B cell (primary cell): ENCODE results near the gene PACRG. TPM values are rescaled to one million over a fixed set of nuclear protein-coding genes. Genes with fewer than 3 reads are reported as not detected.

Experiments
- ATAC-seq: fragments of 200-7000 bp; cut with Tn5 transposase; one replicate; pipeline ENCODE4 v1.10.0; 2021; ENCODE audit warnings: low read depth, mild to moderate bottlenecking, moderate number of reproducible peaks, moderate library complexity
- CTCF ChIA-PET: fragments of 350-600 bp; sonication (Branson Sonifier 250); formaldehyde crosslinking; loops from one replicate; lab custom pipeline; 2021; ENCODE audit warnings: antibody characterized with exemption, inconsistent platforms; lab: Charles Lee
- POLR2A ChIA-PET: fragments of 350-600 bp; sonication (Branson Sonifier 250); formaldehyde crosslinking; loops from one replicate; lab custom pipeline; 2021; ENCODE audit warnings: antibody characterized with exemption; lab: Charles Lee
- DNase-seq: peaks from one replicate; pipeline ENCODE4 v3.0.0; 2013
- H2AFZ ChIP-seq: 2 replicates; pipeline ENCODE4 v1.6.1; 2012; ENCODE audit warnings: mild to moderate bottlenecking, low read depth, low read length; ENCODE audit not compliant: insufficient read depth, poor library complexity, severe bottlenecking
- H3K27ac ChIP-seq, 2 donors: 1 replicate in 1 of 2; 2 replicates in 1 of 2; pipeline ENCODE4 v1.5.1; 2012 to 2013; ENCODE audit warnings: low read length in 2 of 2, mild to moderate bottlenecking in 2 of 2, moderate library complexity in 1 of 2
- H3K27me3 ChIP-seq, 4 experiments: fragments of 200-600 bp in 1 of 4; sonication (generic) in 1 of 4; replicated peaks in 1 of 4; 1 replicate in 2 of 4; 2 replicates in 2 of 4; pipeline versions ENCODE4 v1.6.1 to v1.7.0; 2013 to 2016; ENCODE audit warnings: low read length in 3 of 4, mild to moderate bottlenecking in 2 of 4, mixed read lengths in 1 of 4, moderate library complexity in 1 of 4; ENCODE audit not compliant: insufficient read depth in 4 of 4, control insufficient read depth in 3 of 4; ENCODE audit errors: control extremely low read depth in 1 of 4
- H3K36me3 ChIP-seq, 2 experiments: replicated peaks in 1 of 2; 1 replicate in 1 of 2; 2 replicates in 1 of 2; pipeline versions ENCODE4 v1.6.1 to v1.7.1; 2013; ENCODE audit warnings: low read length in 1 of 2; ENCODE audit not compliant: insufficient read depth in 2 of 2, control insufficient read depth in 1 of 2; ENCODE audit errors: control extremely low read depth in 1 of 2, extremely low read depth in 1 of 2
- H3K4me1 ChIP-seq, 2 donors: fragments of 200-600 bp in 1 of 2; sonication (generic) in 1 of 2; 1 replicate in 1 of 2; 2 replicates in 1 of 2; pipeline versions ENCODE4 v1.5.1 to v1.6.1; 2013 to 2017; ENCODE audit warnings: low read length in 2 of 2; ENCODE audit not compliant: control insufficient read depth in 2 of 2, insufficient read depth in 2 of 2
- H3K4me2 ChIP-seq: replicated peaks from 2 replicates; pipeline ENCODE3; 2012; ENCODE audit warnings: mild to moderate bottlenecking, low read depth, low read length; ENCODE audit not compliant: poor library complexity, severe bottlenecking
- H3K4me3 ChIP-seq, 5 experiments: fragments of 200-600 bp in 1 of 5; sonication (generic) in 1 of 5; 1 replicate in 3 of 5; 2 replicates in 2 of 5; pipeline versions ENCODE4 v1.5.1 to v1.7.0; 2011 to 2016; ENCODE audit warnings: low read length in 4 of 5, mild to moderate bottlenecking in 4 of 5, low read depth in 2 of 5, control low read depth in 1 of 5, moderate library complexity in 1 of 5; ENCODE audit not compliant: insufficient read depth in 1 of 5; ENCODE audit errors: control extremely low read depth in 1 of 5, extremely low read depth in 1 of 5
- H3K79me2 ChIP-seq: fragments of 200-600 bp; sonication (generic); one replicate; pipeline ENCODE4 v1.6.0; 2016; ENCODE audit warnings: low read length; ENCODE audit not compliant: control insufficient read depth, insufficient read depth
- H3K9ac ChIP-seq: fragments of 200-600 bp; sonication (generic); 2 replicates; pipeline ENCODE4 v1.6.1; 2017; ENCODE audit warnings: mild to moderate bottlenecking, low read length, moderate library complexity
- H3K9me3 ChIP-seq, 3 donors: one replicate each; pipeline versions ENCODE4 v1.6.1 to v1.7.1; 2013; ENCODE audit warnings: low read length in 2 of 3; ENCODE audit not compliant: control insufficient read depth in 2 of 3, insufficient read depth in 1 of 3; ENCODE audit errors: control extremely low read depth in 1 of 3
- H4K20me1 ChIP-seq: 2 replicates; pipeline ENCODE4 v1.6.0; 2012; ENCODE audit warnings: mild to moderate bottlenecking, low read length; ENCODE audit not compliant: insufficient read depth, control insufficient read depth, poor library complexity, severe bottlenecking
- H3K27ac Mint-ChIP-seq: one replicate; pipeline ENCODE4 v1.8.0; 2021; ENCODE audit warnings: mixed read lengths
- H3K27me3 Mint-ChIP-seq: one replicate; pipeline ENCODE4 v1.8.0; 2021; ENCODE audit warnings: mixed read lengths
- H3K4me1 Mint-ChIP-seq: one replicate; pipeline ENCODE4 v1.8.0; 2021; ENCODE audit warnings: mixed read lengths
- H3K4me3 Mint-ChIP-seq: one replicate; pipeline ENCODE4 v1.8.0; 2021; ENCODE audit warnings: mixed read lengths
- H3K9me3 Mint-ChIP-seq: one replicate; pipeline ENCODE4 v1.8.0; 2022; ENCODE audit warnings: mixed read lengths; ENCODE audit not compliant: insufficient read depth
- EZH2 ChIP-seq: IDR thresholded peaks from 2 replicates; pipeline ENCODE4 v1.6.1; 2012; ENCODE audit warnings: borderline replicate concordance, low read depth, mild to moderate bottlenecking, moderate library complexity, low read length; ENCODE audit not compliant: insufficient read depth, poor library complexity, severe bottlenecking
- WGBS: methylation state at CpG from one replicate; pipeline ENCODE4 v1.1.5; 2013; ENCODE audit warnings: missing lambda C conversion rate; ENCODE audit not compliant: insufficient coverage; 5-methylcytosine and 5-hydroxymethylcytosine counted together
- intact Hi-C: fragments of 100-400 bp; cut with micrococcal nuclease; formaldehyde crosslinking; loops from one replicate; pipeline ENCODE4 v1.10.0; 2022
- polyA plus RNA-seq: library from polyadenylated mRNA; depleted of rRNA; stranded (reverse); fragments of >200 nt; gene quantifications from 2 replicates; pipeline ENCODE4 v1.2.3, GENCODE V29; 2012
- total RNA-seq, 2 donors: library from RNA; stranded (reverse); fragments of 120-200 nt in 1 of 2; gene quantifications; 1 replicate in 1 of 2; 2 replicates in 1 of 2; pipeline versions ENCODE4 v1.2.3 to v1.2.4, GENCODE V29; 2013 to 2022
- TF ChIP-seq, protein P1 (sequence below): fragments of 200-600 bp; IDR thresholded peaks from one replicate; pipeline ENCODE4 v1.8.0; 2022; ENCODE audit warnings: antibody characterized with exemption, mild to moderate bottlenecking

The PACRG gene
- total and polyA plus RNA-seq, 2 donors (not counting 1 experiment from before 2014, with no cell fraction given), result not detected

GRCh38 chr6:162684961-162685360 lies 42.8 kb upstream of the PACRG start:
- ATAC-seq (no peak), DNase-seq (no peak)
- Mint-ChIP-seq H3K4me3 (no peak overlapping the region), H3K4me1 (no peaks in the 10 kb centered on the region), H3K27ac (no peak overlapping the region), H3K27me3 (no peaks in the 10 kb centered on the region), H3K9me3 (peaks cover 3% of the 10 kb centered on the region)
- Histone ChIP-seq H4K20me1 (no peaks in the 10 kb centered on the region), H3K27me3 (no peaks in the 10 kb centered on the region), H3K4me1 (no peaks in the 10 kb centered on the region), H3K9me3 (peaks cover 0 to 3% (median 0%) of the 10 kb centered on the region in 3 donors), H3K4me3 (no peak overlapping the region), H3K27ac (no peak overlapping the region), H3K79me2 (no peaks in the 10 kb centered on the region), H3K4me2 (no peak overlapping the region), H3K9ac (no peak overlapping the region), H3K36me3 (no peaks in the 10 kb centered on the region), H2AFZ (no peak overlapping the region)
- no CpG with 5 or more reads among the region's 3 CpGs for WGBS
- ChIA-PET CTCF (no interaction called here), POLR2A (no interaction called here)
- TF ChIP-seq EZH2, result no peak
- TF ChIP-seq, protein P1, sequence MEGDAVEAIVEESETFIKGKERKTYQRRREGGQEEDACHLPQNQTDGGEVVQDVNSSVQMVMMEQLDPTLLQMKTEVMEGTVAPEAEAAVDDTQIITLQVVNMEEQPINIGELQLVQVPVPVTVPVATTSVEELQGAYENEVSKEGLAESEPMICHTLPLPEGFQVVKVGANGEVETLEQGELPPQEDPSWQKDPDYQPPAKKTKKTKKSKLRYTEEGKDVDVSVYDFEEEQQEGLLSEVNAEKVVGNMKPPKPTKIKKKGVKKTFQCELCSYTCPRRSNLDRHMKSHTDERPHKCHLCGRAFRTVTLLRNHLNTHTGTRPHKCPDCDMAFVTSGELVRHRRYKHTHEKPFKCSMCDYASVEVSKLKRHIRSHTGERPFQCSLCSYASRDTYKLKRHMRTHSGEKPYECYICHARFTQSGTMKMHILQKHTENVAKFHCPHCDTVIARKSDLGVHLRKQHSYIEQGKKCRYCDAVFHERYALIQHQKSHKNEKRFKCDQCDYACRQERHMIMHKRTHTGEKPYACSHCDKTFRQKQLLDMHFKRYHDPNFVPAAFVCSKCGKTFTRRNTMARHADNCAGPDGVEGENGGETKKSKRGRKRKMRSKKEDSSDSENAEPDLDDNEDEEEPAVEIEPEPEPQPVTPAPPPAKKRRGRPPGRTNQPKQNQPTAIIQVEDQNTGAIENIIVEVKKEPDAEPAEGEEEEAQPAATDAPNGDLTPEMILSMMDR, result no peak
- intact Hi-C loops, result no loop called here

DNA sequence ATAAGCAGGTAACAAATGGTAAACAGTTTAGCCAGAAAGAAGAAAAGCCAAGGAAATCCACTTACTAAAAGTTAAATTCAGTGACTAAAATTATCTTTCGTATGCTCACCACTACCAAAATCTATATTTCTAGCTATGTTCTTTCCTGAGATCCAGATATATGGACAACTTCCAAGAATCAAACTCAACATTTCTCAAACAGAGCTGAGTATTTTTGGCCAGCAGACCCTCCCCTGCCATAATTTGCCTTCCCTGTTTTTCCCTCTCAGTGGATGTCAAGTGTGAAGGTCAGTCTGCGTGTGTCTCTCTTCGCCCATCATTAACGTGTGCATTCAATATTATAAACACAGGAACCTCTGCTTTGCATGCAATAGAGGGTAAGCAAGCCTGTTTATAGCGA lies 42.2 kb upstream of the PACRG start:
- Histone ChIP-seq H3K4me2 (no peak overlapping the region), H4K20me1 (no peaks in the 10 kb centered on the region), H2AFZ (no peak overlapping the region), H3K4me3 (no peak overlapping the region), H3K9me3 (peaks cover 0 to 3% (median 0%) of the 10 kb centered on the region in 3 donors), H3K27me3 (no peaks in the 10 kb centered on the region), H3K9ac (no peak overlapping the region), H3K79me2 (no peaks in the 10 kb centered on the region), H3K4me1 (no peaks in the 10 kb centered on the region), H3K27ac (no peak overlapping the region), H3K36me3 (no peaks in the 10 kb centered on the region)
- ChIA-PET POLR2A (no interaction called here), CTCF (no interaction called here)
- DNase-seq (no peak), ATAC-seq (no peak)
- H3K4me3 Mint-ChIP-seq, result no peak overlapping the region
- TF ChIP-seq, protein P1, result no peak
- TF ChIP-seq EZH2, result no peak
- no peaks in the 10 kb centered on the region for H3K4me1 Mint-ChIP-seq
- H3K9me3 Mint-ChIP-seq, result peaks cover 3% of the 10 kb centered on the region
- intact Hi-C loops, result no loop called here
- 100% methylated on average over 3 of the region's 5 CpGs for WGBS
- no peak overlapping the region for H3K27ac Mint-ChIP-seq
- H3K27me3 Mint-ChIP-seq, result no peaks in the 10 kb centered on the region
